ENCODE results near the gene FBF1.

Gene FBF1

DNA sequence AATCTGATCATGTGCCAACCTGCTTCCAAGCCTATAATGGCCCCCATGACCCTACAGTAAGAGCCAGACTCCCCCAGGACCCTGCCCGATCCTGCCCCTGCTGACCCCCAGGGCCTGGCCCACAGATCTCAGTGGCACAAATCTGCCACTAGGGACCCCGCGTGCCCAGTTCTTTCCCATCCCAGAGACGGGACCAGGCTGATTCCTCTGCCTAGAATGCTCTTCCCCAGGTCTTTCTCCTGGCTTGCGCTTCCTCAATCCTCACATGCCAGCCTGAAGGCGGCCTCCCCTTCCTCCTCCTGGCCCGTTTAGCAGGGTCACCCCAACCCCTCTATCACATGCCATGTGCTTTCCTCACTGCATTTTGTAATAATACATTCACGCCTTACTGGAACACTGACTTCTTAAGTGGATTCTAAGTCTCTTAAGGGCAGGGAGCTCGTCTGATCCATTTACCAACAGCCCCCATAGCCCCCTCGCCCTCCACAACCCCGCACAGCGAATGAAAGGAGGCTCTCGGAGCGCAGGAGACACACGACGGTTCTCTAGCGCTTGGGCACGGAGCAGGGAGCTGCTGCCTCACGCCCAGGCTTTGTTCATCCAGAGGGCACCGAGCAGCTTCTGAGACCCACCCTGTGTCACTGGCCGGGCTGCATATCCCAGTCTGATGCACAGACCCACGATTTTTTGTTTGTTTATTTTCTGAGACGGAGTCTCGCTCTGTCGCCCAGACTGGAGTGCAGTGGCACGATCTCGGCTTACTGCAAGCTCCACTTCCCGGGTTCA is 45.3 kb downstream of the FBF1 start:
- peak; percentile 23; the same call in 2 of the 3 replicates for ATAC-seq
- no peak for TF ChIP-seq ZFP30 (CRISPR knock-in tag; IDR thresholded peaks at IDR 0.05)
- TF ChIP-seq ZFP3 (CRISPR knock-in tag; IDR thresholded peaks at IDR 0.05): no peak
- no peak for TF ChIP-seq GLIS3 (CRISPR knock-in tag; IDR thresholded peaks at IDR 0.05)
- no peak for TF ChIP-seq ZNF565 (CRISPR knock-in tag; conservative IDR thresholded peaks at IDR 0.05; ENCODE audit: low read depth)
- no peak for TF ChIP-seq ZNF70 (CRISPR knock-in tag; IDR thresholded peaks at IDR 0.05)
- no peak for TF ChIP-seq PPARA (CRISPR knock-in tag; IDR thresholded peaks at IDR 0.05; ENCODE audit: borderline replicate concordance)
- TF ChIP-seq, protein P1, sequence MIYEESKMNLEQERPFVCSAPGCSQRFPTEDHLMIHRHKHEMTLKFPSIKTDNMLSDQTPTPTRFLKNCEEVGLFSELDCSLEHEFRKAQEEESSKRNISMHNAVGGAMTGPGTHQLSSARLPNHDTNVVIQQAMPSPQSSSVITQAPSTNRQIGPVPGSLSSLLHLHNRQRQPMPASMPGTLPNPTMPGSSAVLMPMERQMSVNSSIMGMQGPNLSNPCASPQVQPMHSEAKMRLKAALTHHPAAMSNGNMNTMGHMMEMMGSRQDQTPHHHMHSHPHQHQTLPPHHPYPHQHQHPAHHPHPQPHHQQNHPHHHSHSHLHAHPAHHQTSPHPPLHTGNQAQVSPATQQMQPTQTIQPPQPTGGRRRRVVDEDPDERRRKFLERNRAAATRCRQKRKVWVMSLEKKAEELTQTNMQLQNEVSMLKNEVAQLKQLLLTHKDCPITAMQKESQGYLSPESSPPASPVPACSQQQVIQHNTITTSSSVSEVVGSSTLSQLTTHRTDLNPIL (CRISPR knock-in tag; IDR thresholded peaks at IDR 0.05; ENCODE audit: low read depth): no peak
- no peak for TF ChIP-seq ZNF8 (CRISPR knock-in tag; IDR thresholded peaks at IDR 0.05)
- no peak for TF ChIP-seq CSDC2 (CRISPR knock-in tag; IDR thresholded peaks at IDR 0.05)
- TF ChIP-seq BACH2 (CRISPR knock-in tag; IDR thresholded peaks at IDR 0.05; ENCODE audit: borderline replicate concordance): no peak
- TF ChIP-seq, protein P2, sequence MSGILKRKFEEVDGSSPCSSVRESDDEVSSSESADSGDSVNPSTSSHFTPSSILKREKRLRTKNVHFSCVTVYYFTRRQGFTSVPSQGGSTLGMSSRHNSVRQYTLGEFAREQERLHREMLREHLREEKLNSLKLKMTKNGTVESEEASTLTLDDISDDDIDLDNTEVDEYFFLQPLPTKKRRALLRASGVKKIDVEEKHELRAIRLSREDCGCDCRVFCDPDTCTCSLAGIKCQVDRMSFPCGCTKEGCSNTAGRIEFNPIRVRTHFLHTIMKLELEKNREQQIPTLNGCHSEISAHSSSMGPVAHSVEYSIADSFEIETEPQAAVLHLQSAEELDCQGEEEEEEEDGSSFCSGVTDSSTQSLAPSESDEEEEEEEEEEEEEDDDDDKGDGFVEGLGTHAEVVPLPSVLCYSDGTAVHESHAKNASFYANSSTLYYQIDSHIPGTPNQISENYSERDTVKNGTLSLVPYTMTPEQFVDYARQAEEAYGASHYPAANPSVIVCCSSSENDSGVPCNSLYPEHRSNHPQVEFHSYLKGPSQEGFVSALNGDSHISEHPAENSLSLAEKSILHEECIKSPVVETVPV (CRISPR knock-in tag; IDR thresholded peaks at IDR 0.05): no peak
- TF ChIP-seq ESRRG (CRISPR knock-in tag; IDR thresholded peaks at IDR 0.05): no peak
- no peak for TF ChIP-seq SNAI2 (CRISPR knock-in tag; IDR thresholded peaks at IDR 0.05)
- no peak for TF ChIP-seq ISL1 (CRISPR knock-in tag; IDR thresholded peaks at IDR 0.05)
- no peak for TF ChIP-seq TOX (CRISPR knock-in tag; IDR thresholded peaks at IDR 0.05; ENCODE audit: borderline replicate concordance)
- TF ChIP-seq, protein P3, sequence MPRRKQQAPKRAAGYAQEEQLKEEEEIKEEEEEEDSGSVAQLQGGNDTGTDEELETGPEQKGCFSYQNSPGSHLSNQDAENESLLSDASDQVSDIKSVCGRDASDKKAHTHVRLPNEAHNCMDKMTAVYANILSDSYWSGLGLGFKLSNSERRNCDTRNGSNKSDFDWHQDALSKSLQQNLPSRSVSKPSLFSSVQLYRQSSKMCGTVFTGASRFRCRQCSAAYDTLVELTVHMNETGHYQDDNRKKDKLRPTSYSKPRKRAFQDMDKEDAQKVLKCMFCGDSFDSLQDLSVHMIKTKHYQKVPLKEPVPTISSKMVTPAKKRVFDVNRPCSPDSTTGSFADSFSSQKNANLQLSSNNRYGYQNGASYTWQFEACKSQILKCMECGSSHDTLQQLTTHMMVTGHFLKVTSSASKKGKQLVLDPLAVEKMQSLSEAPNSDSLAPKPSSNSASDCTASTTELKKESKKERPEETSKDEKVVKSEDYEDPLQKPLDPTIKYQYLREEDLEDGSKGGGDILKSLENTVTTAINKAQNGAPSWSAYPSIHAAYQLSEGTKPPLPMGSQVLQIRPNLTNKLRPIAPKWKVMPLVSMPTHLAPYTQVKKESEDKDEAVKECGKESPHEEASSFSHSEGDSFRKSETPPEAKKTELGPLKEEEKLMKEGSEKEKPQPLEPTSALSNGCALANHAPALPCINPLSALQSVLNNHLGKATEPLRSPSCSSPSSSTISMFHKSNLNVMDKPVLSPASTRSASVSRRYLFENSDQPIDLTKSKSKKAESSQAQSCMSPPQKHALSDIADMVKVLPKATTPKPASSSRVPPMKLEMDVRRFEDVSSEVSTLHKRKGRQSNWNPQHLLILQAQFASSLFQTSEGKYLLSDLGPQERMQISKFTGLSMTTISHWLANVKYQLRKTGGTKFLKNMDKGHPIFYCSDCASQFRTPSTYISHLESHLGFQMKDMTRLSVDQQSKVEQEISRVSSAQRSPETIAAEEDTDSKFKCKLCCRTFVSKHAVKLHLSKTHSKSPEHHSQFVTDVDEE (CRISPR knock-in tag; IDR thresholded peaks at IDR 0.05): no peak
- TF ChIP-seq ARNTL (CRISPR knock-in tag; IDR thresholded peaks at IDR 0.05; ENCODE audit: borderline replicate concordance, low read depth): no peak
- no peak for TF ChIP-seq ZC3H10 (CRISPR knock-in tag; IDR thresholded peaks at IDR 0.05)

DNA sequence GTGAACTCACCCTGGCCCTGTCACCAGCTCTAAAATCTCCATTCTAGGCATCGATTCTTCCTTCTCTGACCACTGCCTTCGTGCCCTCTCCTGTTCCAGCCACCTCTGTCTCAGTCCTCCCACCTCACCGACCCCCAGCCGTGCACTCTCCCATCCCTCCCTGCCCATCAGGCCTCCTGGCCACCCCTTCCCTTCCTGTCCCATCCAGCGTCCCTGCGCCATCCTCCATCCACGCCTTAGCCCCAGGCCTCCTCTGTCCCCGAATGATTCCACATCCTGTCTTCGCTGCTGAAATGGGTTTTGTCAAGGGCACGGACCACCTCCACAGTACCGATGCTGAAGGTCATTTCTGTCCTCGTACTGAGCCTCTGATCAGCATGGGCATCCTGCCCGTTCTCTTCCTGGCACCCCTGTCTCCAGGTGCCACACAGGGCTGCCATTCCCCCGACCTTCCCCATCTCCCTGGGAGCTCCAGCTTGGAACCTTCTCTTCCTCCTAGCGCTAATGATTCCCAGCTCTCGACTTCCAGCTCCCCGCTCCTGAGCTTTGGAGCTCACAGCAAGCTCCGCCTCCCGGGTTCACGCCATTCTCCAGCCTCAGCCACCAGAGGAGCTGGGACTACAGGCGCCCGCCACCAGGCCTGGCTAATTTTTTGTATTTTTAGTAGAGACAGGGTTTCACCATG is 46.7 kb downstream of the FBF1 start:
- ATAC-seq: no peak
- TF ChIP-seq OSR1 (CRISPR knock-in tag; IDR thresholded peaks at IDR 0.05) (no peak), PPARA (CRISPR knock-in tag; IDR thresholded peaks at IDR 0.05; ENCODE audit: borderline replicate concordance) (no peak)

DNA sequence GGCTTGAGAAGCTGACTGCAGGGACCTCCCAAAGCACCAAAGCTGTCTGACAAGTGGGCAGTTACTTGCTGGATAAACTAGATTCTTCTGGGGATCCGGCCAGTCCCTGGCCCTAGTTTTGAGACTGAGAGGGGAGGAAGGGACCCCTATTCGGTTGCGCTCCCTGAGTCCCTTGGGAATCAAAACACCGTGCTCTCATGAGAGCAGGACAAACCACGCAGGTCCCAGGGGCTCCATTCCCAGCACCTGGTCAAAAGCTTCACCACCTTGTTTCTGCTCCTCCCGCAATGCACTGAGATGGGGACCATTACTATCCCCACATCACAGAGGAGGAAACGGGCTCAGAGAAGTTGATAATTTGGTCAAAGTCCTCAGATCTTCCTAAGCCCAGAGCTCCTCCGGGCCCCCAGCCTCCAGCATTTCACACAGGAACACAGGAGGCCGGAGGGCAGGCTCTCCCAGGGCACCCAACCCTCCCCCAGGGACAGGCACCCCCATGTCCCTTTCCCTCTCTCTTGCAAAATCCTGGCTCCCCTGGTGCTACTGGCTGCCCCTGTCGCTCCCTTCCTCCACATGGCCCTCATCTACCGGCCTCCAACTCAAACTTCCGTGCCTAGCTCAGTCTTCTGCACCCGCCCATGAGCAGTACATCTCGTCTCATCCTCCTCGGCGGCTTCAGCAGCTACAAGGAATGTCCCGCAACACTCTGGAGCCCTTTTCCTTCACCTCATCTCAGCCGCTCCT is 47.4 kb downstream of the FBF1 start:
- TF ChIP-seq ZFP3 (CRISPR knock-in tag; IDR thresholded peaks at IDR 0.05) (no peak), GLIS3 (CRISPR knock-in tag; IDR thresholded peaks at IDR 0.05) (no peak)
- TF ChIP-seq, protein P4, sequence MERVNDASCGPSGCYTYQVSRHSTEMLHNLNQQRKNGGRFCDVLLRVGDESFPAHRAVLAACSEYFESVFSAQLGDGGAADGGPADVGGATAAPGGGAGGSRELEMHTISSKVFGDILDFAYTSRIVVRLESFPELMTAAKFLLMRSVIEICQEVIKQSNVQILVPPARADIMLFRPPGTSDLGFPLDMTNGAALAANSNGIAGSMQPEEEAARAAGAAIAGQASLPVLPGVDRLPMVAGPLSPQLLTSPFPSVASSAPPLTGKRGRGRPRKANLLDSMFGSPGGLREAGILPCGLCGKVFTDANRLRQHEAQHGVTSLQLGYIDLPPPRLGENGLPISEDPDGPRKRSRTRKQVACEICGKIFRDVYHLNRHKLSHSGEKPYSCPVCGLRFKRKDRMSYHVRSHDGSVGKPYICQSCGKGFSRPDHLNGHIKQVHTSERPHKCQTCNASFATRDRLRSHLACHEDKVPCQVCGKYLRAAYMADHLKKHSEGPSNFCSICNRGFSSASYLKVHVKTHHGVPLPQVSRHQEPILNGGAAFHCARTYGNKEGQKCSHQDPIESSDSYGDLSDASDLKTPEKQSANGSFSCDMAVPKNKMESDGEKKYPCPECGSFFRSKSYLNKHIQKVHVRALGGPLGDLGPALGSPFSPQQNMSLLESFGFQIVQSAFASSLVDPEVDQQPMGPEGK (CRISPR knock-in tag; IDR thresholded peaks at IDR 0.05; ENCODE audit: borderline replicate concordance): no peak
- no peak for ATAC-seq
